Stimulated activated CD8-positive, alpha-beta memory T cell treated with anti-CD3 and anti-CD28 coated beads, Interleukin-12 subunit alpha, Interleukin-12 subunit beta, amount 100 ng/mL, for 24 hours (primary cell): Measurements from ENCODE around the gene ANO2.
"Not testable (repeated sequence)": the region's sequence is repeated elsewhere in the genome, so short reads cannot be mapped to it uniquely, and the experiment has no call there.

ENCODE experiments used
- DNase-seq: peaks from one replicate; pipeline ENCODE4 v3.0.0-alpha.2; 2020; ENCODE audit errors: extremely low read depth

ANO2 gene

GRCh38 chr12:5549011-5549410 is 396.0 kb downstream of the ANO2 start:
- no peak for DNase-seq

GRCh38 chr12:5548152-5548943 is 396.7 kb downstream of the ANO2 start:
- DNase-seq = no peak

GRCh38 chr12:5546616-5547015 is 398.4 kb downstream of the ANO2 start:
- no peak for DNase-seq

- no peak for DNase-seq
These were observed 407.3 kb downstream of the ANO2 start for GRCh38 chr12:5537771-5538170.

- DNase-seq = not testable (repeated sequence)
These were observed 407.9 kb downstream of the ANO2 start for GRCh38 chr12:5537026-5537615.

GRCh38 chr12:5535541-5535940 is 409.5 kb downstream of the ANO2 start:
- DNase-seq = no peak

- no peak for DNase-seq
These were observed 410.4 kb downstream of the ANO2 start for GRCh38 chr12:5534426-5535199.

GRCh38 chr12:5533368-5533767 is 411.7 kb downstream of the ANO2 start:
- no peak for DNase-seq

- no peak for DNase-seq
These were observed 419.2 kb downstream of the ANO2 start for GRCh38 chr12:5525783-5526367.

GRCh38 chr12:5524769-5525436 is 420.2 kb downstream of the ANO2 start:
- no peak for DNase-seq

GRCh38 chr12:5524116-5524768 is 420.8 kb downstream of the ANO2 start:
- no peak for DNase-seq

GRCh38 chr12:5523396-5524115 is 421.5 kb downstream of the ANO2 start:
- DNase-seq = no peak

GRCh38 chr12:5522432-5523335 is 422.4 kb downstream of the ANO2 start:
- no peak for DNase-seq

GRCh38 chr12:5521456-5522325 is 423.4 kb downstream of the ANO2 start:
- DNase-seq = no peak

GRCh38 chr12:5520831-5521230 is 424.2 kb downstream of the ANO2 start:
- no peak for DNase-seq

- no peak for DNase-seq
These were observed 425.0 kb downstream of the ANO2 start for GRCh38 chr12:5520037-5520436.

- no peak for DNase-seq
These were observed 426.3 kb downstream of the ANO2 start for GRCh38 chr12:5518584-5519365.
